ENCODE results near the gene PASK. TPM values are rescaled to one million over a fixed set of nuclear protein-coding genes. Genes with fewer than 3 reads are reported as not detected.

Gene PASK
- total and polyA plus RNA-seq, 2 experiments from 2014 or later = 2.5 to 8.8 TPM

DNA sequence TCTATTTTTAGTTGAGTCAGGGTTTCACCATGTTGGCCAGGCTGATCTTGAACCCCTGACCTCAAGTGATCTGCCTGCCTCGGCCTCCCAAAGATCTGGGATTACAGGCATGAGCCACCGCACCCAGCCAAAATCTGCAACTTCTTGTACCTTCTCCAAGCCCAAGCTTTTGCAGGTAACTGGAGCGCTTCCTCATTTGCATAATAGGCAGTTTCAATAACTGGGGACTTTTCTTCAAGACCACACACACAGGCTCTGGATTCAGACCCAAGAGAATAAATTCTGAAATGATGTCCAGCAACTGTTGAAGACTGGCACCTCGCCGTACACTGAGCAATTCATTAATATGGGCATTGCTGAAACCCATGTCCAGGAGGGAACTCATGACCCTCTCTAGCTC lies 50.0 kb downstream of the PASK start:
- Histone ChIP-seq H3K4me3 (no peak overlapping the region), H3K27ac (no peak overlapping the region), H3K4me1 (ENCODE audit: insufficient read depth) (peaks cover 13% of the 10 kb centered on the region), H3K36me3 (replicated peaks; ENCODE audit: insufficient read depth, low read depth) (no peaks in the 10 kb centered on the region), H3K79me2 (peaks cover 57% of the 10 kb centered on the region), H3K4me2 (no peak overlapping the region), H3K9me2 (replicated peaks; ENCODE audit: insufficient read depth) (no peaks in the 10 kb centered on the region), H3K9me3 (ENCODE audit: low read depth) (no peaks in the 10 kb centered on the region), H3K27me3 (no peaks in the 10 kb centered on the region), H2AFZ (no peak overlapping the region), H4K20me1 (ENCODE audit: insufficient read depth, poor library complexity, severe bottlenecking) (peaks cover 19% of the 10 kb centered on the region)
- no peak for DNase-seq (ENCODE audit: low spot score)
- WGBS (ENCODE audit: low lambda C conversion rate, missing lambda C conversion rate) = 96% methylated on average over 5 of the region's 5 CpGs
- TF ChIP-seq EZH2phosphoT487 (IDR thresholded peaks at IDR 0.05; ENCODE audit: low read depth, severe bottlenecking, unreplicated experiment) (no peak), EZH2 (IDR thresholded peaks at IDR 0.05; ENCODE audit: borderline replicate concordance) (no peak)
- TF ChIP-seq, protein P1, sequence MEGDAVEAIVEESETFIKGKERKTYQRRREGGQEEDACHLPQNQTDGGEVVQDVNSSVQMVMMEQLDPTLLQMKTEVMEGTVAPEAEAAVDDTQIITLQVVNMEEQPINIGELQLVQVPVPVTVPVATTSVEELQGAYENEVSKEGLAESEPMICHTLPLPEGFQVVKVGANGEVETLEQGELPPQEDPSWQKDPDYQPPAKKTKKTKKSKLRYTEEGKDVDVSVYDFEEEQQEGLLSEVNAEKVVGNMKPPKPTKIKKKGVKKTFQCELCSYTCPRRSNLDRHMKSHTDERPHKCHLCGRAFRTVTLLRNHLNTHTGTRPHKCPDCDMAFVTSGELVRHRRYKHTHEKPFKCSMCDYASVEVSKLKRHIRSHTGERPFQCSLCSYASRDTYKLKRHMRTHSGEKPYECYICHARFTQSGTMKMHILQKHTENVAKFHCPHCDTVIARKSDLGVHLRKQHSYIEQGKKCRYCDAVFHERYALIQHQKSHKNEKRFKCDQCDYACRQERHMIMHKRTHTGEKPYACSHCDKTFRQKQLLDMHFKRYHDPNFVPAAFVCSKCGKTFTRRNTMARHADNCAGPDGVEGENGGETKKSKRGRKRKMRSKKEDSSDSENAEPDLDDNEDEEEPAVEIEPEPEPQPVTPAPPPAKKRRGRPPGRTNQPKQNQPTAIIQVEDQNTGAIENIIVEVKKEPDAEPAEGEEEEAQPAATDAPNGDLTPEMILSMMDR (IDR thresholded peaks at IDR 0.05; ENCODE audit: poor library complexity) = no peak

DNA sequence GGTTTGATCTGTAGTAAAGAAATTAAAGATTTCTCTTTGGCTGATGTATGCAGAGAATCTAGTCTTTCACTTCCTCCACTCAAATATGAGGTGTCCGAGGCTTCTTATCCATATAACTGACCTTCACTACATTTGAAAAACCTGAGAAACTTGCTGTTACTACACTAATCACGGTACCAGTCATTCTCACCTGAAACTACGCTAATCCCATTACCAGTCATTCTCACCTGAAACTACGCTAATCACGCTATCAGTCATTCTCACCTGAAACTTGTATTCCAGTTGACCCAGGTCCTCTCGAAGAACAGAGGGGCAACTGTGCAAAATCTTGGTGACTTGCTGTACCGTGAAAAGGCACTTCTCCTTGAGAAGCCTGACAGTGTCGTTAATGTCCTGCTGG lies 52.3 kb downstream of the PASK start:
- Histone ChIP-seq H2AFZ (no peak overlapping the region), H3K27ac (no peak overlapping the region), H3K36me3 (replicated peaks; ENCODE audit: insufficient read depth, low read depth) (no peaks in the 10 kb centered on the region), H3K4me2 (no peak overlapping the region), H4K20me1 (ENCODE audit: insufficient read depth, poor library complexity, severe bottlenecking) (peaks cover 26% of the 10 kb centered on the region), H3K4me1 (ENCODE audit: insufficient read depth) (peaks cover 9% of the 10 kb centered on the region), H3K9me3 (ENCODE audit: low read depth) (no peaks in the 10 kb centered on the region), H3K79me2 (peaks cover 46% of the 10 kb centered on the region), H3K9me2 (replicated peaks; ENCODE audit: insufficient read depth) (no peaks in the 10 kb centered on the region), H3K4me3 (no peak overlapping the region), H3K27me3 (no peaks in the 10 kb centered on the region)
- WGBS (ENCODE audit: low lambda C conversion rate, missing lambda C conversion rate) = 92% methylated on average over 8 of the region's 8 CpGs
- TF ChIP-seq, protein P1 (IDR thresholded peaks at IDR 0.05; ENCODE audit: poor library complexity) = no peak
- TF ChIP-seq EZH2 (IDR thresholded peaks at IDR 0.05; ENCODE audit: borderline replicate concordance) = no peak
- no peak for TF ChIP-seq EZH2phosphoT487 (IDR thresholded peaks at IDR 0.05; ENCODE audit: low read depth, severe bottlenecking, unreplicated experiment)
- DNase-seq (ENCODE audit: low spot score) = no peak

DNA sequence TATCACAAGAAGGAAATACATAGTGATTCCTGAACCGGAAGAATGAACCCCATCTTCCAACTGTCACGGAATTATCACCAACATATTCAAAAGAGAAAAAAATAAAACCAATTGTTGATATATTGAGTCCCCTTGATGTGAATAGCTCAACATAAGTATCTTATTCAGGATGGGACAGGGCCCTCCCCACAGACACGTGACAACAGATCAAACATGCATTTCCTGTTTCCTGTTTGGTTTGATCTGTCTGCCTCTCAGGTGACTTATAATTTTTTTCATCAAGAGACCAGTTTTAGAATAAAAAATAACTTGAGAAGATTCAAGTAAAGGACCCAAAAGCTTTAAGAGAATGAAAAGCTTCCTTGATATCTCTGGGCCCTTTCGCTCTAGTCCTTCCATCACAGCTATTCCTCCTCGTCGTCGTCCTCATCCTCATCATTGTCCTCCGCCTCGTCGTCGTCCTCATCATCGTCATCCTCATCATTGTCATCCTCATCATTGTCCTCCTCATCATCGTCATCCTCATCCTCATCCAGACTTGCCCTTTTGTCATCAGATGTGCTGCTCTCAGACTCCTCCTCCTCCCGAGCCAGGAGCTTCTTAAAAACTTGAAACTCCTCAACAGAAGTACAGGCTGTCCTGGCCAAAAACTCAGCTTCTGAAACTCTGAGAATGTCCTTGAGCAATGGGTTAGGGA lies 53.5 kb downstream of the PASK start:
- peaks cover 4% of the 10 kb centered on the region for H3K4me1 ChIP-seq (ENCODE audit: insufficient read depth)
- 95% methylated on average over 14 of the region's 14 CpGs for WGBS (ENCODE audit: low lambda C conversion rate, missing lambda C conversion rate)
- H2AFZ ChIP-seq = no peak overlapping the region
- peaks cover 26% of the 10 kb centered on the region for H4K20me1 ChIP-seq (ENCODE audit: insufficient read depth, poor library complexity, severe bottlenecking)
- H3K9me2 ChIP-seq (replicated peaks; ENCODE audit: insufficient read depth) = no peaks in the 10 kb centered on the region
- H3K27me3 ChIP-seq = no peaks in the 10 kb centered on the region
- TF ChIP-seq EZH2phosphoT487 (IDR thresholded peaks at IDR 0.05; ENCODE audit: low read depth, severe bottlenecking, unreplicated experiment) = no peak
- no peak for TF ChIP-seq EZH2 (IDR thresholded peaks at IDR 0.05; ENCODE audit: borderline replicate concordance)
- TF ChIP-seq, protein P1 (IDR thresholded peaks at IDR 0.05; ENCODE audit: poor library complexity) = no peak
- no peaks in the 10 kb centered on the region for H3K36me3 ChIP-seq (replicated peaks; ENCODE audit: insufficient read depth, low read depth)
- H3K4me3 ChIP-seq = no peak overlapping the region
- H3K4me2 ChIP-seq = no peak overlapping the region
- H3K27ac ChIP-seq = no peak overlapping the region
- H3K79me2 ChIP-seq = peaks cover 34% of the 10 kb centered on the region
- no peak for DNase-seq (ENCODE audit: low spot score)
- no peaks in the 10 kb centered on the region for H3K9me3 ChIP-seq (ENCODE audit: low read depth)

Measured in hepatocyte (in vitro differentiated cells).